ENCODE data around the gene ZNF503.

The ZNF503 gene

DNA sequence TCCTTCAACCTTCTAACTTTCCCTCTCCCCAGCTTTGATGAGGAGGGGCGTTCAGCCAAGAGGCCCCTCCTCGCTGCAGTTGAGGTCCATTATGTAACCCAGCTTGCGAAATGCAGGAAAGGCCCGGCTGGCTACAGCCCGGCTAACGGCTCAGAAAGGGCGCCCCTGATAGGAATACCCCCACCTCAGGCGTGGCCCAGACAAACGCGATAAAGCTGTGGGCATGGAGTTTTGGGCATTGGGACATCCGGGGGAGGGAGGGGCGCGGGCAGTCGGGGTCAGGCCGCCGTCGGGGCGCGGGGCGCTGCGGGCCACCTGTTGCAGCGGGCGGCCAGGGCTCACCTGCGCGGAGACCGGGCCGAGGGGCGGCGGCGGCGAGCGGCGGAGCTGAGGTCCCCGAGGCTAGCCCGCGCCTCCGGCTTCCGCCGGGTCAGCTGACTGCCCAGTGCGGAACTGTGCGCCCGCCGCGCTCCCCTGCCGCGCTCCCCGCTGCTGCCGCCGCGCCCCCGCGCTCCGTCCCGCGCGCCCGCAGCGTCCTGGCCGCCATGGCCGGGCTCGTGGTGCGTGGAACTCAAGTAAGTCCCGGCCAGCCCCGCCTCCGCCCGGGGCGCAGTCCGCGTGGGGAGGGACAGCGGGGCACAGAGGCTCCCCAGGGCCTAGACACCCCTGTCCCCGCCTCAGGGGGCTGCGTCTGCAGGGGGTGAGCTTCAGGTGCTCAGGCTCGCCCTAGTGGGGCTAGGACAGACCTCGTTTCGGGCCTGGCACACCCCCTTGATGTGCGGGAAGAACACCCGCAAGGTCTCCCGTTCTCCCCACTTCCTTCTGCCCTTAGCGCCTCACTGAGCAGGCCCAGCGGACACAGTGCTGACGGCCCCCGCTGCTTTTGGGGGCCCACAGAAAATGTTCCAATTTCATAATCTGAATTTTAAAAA is 29.9 kb upstream of the ZNF503 start, which contains the start of gene LRMDA:
Gene LRMDA, plus strand, starts transcription at position 445 of the 932 bp plus-strand sequence.
- DNase-seq (ENCODE audit: low spot score): no peak

DNA sequence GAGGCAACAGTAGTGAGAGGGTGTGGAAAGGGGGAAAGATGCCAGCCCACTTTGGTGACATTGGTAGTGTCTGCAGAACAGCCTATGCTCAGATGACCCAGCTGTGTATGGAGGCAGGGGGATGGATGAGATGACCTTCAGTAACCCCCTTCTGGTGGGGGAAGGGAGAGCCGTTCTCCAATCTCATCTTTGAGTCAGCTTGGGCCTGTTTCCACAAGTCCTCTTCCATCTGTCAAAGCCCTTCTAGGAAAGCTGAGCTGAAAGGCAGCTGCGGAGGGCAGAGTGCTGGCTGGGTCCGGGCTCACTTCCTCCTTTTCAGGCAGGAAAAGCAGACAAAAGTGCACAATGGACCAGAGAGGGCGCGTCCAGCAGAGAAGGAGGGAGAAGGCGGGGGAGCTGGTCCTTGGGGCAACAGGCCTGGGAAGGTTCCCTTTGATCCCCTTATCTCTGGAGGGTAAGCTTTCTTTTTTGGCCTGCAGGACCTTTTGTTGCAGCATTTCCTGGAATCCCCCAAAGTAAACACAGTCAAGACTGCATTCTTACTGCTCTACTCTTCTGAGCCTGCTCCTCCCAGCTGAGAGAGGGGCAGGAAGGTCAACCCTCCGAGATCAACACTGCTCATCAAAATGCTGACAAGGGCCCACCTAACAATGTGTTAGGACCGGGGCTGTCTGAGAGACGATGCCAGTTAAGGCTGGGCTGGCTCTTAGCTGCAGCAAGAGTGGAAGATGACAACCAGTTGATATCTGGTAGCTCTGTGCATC is 28.6 kb upstream of the ZNF503 start:
- no peak for DNase-seq (ENCODE audit: low spot score)

DNA sequence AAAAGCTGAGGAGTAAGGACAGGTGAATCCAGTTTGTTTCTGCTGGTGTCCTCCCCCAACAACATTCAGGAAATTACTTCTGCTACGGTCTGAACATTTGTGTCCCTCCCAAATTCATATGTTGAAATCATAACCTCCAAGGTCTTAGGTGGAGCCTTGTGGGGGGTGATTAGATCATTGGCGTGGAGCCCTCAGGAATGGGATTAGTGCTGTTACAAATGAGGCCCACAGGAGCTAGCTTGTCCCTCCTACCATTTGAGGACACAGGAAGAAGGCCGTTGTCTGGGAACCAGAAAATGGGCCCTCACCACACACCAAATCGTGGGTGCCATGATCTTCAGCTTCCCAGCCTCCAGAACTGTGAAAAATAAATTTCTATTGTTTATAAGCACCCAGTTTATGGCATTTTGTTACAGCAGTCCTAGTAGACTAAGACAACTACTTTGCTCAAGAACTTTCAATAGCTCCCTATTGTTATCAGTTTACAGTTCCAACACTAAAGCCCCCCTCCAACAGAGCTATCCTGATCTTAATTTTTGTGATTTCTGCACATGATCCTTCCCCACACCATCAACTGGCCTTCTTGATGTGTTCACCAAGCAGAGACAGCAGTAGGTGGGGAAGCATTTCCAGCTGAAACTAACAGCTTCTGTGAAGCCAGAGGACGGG is 27.7 kb upstream of the ZNF503 start:
- no peak for DNase-seq (ENCODE audit: low spot score)

DNA sequence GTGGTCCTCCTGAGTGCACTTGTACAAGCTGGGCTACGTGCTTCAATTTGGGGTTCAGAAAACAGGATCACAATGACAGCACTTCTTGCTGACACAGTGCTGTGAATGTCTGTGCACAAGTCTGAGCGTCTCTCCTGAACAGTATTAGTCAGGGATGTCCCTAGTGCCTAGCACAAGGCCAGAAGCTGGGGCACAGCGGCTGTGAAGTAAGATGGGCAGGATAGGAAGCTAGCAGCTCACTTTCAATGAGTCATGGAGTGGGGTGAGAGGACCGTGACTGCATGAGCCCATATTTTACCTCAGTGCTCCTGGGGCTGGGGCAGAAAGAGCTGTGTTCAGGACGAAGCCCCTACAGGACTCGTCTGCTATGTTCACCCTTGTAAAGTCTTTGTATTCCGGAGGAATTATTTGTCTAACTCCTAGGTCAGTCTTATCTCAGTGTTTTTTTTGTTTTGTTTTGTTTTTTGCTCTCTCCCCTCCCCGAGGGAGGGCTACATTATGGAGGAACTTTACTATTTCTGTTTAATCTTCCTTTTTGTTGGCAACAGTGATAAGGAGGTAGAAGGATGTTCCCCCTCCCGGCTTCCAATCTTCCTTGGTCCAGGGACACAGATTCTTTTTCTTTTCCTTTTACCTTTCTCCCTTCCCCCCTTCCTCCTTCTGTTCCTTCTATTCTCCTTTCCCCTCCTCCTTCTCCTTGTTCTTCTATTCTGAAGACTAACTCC is 27.0 kb upstream of the ZNF503 start:
- no peak for DNase-seq (ENCODE audit: low spot score)

DNA sequence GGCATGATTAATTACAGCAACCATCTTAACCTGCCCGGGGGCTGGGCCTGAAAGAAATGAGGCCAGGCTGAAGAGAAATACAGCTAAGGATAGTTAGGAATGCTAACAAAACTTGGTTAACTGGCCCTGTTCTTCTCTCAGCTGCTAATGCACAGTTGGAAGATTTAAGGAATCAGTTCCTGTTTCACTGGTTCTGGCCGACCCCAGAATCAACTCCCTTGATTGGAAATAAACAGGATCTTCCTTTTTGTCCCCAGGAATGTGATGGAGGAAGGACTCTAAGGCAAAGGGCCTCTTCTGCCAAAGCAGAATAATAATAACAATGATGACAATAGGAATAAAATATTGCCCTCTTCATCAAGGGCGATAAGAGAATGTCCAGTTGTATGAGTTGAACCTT is 26.4 kb upstream of the ZNF503 start:
- no peak for DNase-seq (ENCODE audit: low spot score)

DNA sequence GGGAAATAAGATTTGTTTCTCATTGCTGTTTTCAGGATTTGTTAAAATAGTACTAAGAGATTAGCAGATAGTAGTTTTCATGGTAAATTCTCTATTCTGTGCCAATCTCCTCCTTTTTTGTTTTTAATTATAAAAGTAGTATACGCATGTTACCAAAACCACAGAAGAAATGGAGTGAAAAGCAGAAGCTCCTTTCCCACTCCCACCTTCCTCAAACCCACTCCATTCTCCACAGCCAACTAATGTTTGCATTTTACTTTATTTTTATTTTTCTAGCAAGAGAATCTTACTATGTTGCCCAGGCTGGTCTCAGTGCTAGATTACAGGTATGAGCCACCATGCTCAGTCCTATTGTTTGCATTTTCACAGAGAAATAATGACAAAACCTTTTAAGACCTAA is 25.3 kb upstream of the ZNF503 start:
- DNase-seq (ENCODE audit: low spot score): no peak

DNA sequence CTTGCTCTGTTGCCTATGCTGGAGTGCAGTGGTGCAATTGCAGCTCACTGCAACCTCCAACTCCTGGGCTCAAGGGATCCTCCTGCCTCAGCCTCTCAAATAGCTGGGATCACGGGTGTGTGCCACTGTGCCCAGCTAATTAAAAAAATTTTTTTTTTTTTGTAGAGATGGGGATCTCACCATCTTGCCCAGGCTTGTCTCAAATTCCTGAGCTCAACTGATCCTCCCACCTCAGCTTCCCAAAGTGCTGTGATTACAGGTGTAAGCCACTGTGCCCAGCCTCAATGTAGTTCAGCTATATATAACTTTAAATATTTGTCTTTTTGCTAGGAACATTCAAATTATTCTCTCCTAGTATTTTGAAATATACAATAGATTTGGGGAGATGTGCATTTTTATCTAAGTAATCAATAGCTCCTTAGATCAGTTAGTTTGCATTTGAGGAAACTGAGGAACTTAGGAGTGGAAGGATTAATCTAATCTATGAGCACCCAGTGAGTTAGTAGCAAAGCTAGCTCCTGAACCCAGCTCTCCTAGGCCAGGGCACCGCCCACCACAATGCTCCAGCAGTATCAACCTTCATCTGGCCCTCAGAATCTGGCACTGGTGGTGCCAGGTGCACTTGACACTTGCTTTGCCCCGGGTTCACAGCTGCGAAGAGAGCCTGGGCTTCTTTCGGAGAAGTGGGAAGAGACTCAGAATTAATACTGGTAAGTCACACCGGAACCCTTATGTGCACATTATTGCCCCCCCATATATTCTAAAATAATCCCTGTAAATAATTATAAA is 23.9 kb upstream of the ZNF503 start:
- no peak for DNase-seq (ENCODE audit: low spot score)

DNA sequence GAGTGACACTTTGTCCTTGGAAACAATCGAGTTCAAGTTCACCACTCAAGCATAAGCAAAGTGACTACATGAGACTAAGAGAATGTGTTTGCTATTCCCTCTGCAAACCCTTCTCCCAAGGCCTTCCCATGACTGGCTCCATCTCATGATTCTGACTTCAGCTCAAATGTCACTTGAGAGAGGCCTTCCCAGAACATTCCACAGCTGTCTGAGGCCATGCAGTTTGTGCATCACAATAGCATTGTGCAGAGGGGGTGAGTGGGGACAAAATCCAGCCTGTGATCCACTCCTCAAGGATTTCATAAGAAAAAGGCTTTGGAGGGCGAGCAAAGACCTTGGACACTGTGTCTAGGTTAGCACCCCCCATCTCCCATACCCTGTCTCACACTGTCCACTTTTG is 23.0 kb upstream of the ZNF503 start:
- no peak for DNase-seq (ENCODE audit: low spot score)

DNA sequence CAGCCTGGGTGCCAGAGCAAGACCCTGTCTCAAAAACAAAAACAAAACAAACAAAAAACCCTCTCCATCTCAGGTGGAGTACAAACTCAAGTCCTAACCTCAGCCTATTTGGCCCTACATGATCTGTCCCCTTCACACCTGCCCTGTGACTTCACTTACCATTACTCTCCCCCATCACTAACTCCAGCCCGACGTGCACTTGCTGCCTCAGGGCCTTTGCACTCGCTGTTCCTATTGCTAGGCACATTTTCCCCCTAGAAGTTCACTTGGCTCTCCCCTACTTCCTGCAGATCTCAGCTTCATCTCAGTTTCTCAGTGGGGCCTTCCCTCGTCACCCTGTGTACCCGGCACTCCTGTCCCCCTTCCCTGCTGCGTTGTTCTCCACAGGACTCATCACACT is 21.3 kb upstream of the ZNF503 start:
- no peak for DNase-seq (ENCODE audit: low spot score)

DNA sequence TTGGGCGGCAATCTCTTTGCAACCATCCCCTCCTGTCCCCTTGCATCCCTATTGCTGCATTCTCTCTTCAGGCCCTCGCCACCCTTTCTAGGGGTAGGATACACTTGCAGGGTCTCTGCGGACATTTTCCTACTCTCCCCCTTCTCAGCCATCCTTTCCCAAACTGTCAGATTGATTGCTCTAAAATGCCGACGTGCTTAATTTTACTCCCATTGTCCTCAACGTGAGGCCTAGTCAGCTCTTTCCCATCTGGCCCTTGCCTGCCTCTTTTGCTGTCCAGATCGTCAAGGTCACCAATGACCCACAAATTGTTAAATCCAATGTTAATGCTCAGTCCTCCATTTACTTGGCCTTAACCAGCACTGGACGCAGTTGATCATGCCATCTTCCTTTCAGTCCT is 17.1 kb upstream of the ZNF503 start:
- no peak for DNase-seq (ENCODE audit: low spot score)

DNA sequence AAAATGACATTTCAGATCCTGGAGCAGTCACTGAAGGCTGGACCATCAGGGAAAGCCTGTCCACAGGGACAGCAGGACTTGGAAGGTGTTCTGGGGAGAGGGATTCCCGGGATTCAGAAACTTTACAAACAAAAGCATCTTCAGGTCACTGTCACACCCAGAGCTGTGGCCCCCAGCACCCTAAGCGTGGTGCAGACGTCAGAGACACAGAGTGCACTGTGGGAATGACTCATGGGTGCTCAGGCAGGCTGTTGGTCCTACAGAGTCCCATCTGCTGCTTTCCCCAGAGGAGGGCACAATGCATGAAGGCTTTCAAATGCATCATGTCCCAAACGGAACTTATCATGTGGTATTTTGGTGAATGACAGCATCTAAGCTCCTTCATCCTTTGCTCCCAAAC is 16.7 kb upstream of the ZNF503 start:
- no peak for DNase-seq (ENCODE audit: low spot score)

DNA sequence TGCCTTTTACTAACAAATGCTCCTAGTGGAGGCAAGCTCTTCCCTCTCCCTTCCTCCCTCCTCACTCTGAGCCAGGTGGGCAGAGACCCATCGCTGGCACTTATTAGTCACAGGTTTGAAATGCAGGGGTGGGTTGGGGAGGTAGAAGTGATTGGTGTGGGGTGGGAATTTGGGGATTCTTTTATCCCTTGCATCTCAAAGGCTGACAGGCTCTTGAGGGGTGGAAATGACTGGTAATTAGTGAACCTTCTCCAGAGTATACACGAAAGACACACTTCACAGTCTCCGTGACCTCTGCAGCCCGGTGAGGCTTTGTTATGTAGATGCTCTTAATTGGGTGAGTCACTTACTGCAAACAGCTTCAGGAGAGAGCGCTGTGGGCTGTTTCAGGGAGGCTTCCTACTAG is 16.0 kb upstream of the ZNF503 start:
- no peak for DNase-seq (ENCODE audit: low spot score)

DNA sequence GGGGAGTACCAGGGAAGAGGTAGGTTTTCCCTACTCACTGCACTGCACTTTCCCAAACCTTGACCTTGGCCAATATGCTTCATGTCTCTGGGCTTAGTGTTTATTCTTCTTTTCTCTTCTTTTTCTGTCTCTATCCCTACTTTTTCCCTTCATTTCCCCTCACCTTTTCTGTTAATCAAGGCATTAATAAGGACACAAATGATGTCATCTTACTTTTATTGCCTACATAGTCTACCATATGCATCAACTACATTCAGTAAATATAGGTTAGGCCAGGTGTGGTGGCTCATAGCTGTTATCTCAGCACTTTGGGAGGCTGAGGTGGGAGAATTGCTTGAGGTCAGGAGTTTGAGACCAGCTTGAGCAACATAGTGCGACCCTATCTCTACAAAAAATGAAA is 13.0 kb upstream of the ZNF503 start:
- no peak for DNase-seq (ENCODE audit: low spot score)

DNA sequence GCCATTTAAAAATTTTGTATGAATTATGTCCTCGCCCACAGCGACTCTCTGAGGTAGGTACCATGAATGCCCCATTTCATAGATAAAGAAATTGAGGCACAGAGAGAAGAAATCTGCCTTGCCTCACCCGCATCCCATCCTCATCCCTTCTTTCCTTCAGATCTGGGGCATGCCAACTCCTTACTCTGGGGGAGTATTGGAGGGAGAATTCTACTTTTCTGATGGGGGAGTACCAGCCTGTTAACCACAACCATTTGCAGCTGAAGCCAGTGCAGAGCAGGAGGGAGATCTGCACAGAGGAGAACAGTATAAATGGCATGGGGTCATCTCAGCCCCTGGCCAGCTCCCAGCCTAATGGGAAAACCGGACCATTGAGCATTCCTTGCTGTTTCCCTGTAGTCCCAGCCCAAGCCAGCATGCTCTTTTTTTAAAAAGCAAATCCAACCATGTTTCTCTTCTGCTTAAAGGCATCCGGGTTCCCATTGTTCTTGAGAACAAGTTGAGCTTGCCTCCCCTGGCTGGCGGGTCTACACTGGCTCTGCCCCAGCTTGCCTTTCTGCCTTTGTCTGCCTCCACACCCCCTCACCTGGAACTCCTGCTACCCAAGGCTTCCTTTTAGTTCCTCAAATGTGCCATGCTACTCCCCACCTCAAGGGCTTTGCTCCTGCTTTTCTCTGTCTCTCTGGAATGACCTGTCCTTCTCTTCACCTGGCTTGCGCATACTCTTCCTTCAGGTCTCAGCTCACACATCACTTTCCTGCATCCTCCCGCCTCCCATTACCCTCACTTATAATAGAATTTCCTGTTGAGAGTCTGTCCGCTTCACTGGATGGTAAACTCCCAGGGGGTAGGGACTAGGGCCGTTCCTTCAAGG is 8.8 kb upstream of the ZNF503 start:
- DNase-seq (ENCODE audit: low spot score): no peak

DNA sequence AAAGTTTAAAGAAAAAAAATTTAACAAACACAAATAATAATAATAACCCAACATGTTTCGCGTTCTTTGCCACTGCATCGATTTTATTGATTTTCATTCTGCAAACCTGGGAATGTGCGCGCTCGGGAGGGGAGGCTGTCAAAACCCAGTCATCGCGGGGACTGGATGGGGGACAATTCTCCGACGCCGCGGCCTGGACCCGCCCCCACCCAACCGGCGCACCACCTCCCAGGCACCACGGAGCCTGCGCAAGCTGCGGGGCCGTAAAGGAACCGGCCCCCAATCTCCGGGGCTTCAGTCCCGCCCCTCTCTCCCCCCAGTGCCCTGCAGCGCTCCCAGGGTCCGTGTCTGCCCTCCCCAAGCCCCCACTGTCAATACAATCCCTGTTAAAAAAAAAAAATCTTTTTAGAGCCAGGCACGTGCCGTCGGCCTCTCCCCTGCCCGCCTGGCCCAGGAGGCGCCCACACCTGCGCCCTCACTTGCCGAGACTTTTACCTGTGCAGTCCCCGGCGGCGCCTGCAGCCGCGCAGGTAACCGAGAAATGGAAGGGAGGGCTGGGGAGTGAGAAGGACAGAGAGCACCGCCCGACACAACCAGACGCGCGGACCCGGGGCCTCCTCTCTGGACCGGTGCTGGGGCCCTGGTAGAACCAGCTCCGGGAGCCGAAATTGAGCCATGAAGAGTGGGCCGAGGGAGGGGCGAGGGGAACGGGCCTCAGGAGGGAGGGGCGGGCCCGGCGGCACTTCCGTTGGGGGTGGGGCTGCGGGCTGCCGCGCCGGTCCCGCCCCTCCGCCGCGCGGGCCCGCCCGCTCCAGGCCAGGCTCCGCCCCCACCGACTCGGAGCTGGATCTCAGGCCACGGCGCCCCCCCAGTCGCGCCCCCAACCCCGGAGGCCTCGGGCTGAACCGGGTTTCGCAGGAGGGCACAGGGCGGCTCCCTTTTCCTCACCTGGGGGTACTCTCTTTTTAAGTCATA is 7.6 kb upstream of the ZNF503 start:
- DNase-seq (ENCODE audit: low spot score): no peak

DNA sequence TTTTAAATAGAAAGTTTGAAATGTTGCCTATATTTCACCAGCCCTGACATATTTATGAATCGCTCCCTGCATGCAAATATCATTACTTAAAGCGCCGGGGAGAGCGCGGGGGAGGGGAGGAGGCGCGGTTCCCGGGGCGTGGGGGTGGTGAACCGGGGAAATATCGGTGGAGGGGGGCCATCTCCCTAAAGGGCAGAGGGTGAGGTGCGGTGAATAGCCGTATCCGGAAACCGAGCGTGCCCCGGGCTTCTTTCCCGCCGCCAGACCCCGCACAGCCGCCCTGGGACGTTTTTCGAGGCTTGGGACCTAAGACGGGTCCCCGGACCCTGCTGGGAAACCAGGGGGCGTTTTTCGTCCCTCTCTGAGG is 6.9 kb upstream of the ZNF503 start:
- DNase-seq (ENCODE audit: low spot score): no peak

DNA sequence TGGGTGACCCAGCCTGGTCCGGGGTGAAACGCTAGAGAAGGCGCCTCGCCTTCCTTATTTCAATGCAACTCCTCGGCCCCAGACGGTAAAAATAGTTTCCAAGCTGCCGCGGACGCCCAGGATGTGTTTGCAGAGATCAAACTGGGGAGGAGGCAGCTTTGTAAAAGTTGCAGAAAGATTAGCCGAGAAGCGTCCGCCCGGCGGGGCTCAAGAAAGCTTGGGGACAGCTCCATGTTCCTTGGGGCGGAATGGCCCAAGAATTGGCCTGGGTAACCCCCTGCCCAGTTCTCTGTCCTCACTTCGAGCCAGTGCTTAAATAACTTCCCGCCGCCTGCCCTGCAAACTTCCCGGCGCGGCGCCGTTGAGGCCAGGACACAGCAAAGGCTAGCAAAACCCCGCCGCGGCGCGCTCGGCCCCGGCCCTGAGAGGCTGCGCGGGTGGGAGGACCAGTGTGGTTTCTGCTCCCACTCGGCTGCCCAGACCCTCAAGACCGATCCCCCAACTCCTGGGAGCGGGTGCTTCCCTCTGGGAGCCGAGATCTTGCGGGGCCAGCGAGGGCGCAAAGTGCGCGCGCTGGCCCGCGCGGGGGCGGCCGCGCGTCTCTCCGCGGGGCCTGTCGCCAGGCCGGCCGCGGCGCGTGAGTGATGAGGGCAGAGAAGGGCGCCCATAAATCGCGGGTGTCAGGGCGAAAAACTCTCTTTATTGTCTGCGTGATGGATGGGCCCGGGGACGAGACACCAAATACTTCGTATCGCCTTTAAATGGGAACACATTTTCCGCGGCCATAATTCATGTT is 6.3 kb upstream of the ZNF503 start:
- DNase-seq (ENCODE audit: low spot score): no peak

DNA sequence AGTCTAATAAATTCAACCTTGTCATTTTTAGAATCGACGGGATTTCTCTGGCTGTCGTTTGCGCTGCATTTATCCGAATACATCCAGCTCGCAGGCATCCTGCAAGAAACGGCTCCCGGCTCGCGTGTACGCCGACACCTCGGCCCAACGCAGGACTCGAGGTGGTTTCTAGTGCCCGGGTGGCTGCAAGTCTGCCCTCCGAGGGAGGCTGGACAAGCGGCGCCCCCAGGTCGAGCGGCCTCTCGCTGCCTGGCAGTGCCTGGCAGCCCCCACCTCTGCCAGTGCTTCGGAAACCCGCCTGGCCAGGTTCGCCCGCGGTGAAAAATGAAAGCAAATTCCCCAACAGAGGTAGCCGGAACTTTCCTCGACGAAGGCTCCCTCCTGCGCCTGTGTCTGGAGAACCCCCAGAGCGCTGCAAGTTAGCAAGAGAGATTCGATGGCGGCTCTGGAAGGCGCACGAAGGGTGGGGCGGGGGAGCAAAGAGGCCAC is 5.7 kb upstream of the ZNF503 start:
- DNase-seq (ENCODE audit: low spot score): no peak

Data from CD4-positive, alpha-beta T cell treated with Interleukin-15 for 4 hours (primary cell).